SK-N-SH (cell line): ENCODE results near the gene KCNJ16. TPM values are rescaled to one million over a fixed set of nuclear protein-coding genes. Genes with fewer than 3 reads are reported as not detected.

Source experiments
- CTCF ChIA-PET: fragments of 300-600, 350-600 bp; formaldehyde crosslinking; extraction: SDS; loops from one replicate; lab custom pipeline; 2021; lab: Yijun Ruan, JAX
- POLR2A ChIA-PET: fragments of 350-600 bp; sonication (Branson Sonifier 250); formaldehyde crosslinking; extraction: SDS; loops from one replicate; lab custom pipeline; 2020; ENCODE audit warnings: antibody characterized with exemption, inconsistent platforms; lab: Yijun Ruan, JAX
- DNase-seq: peaks from one replicate; pipeline ENCODE4 v3.0.0; 2012
- H2AFZ ChIP-seq: fragments of 200-600 bp; sonication (generic); 2 replicates; pipeline ENCODE4 v1.8.1; 2016; ENCODE audit warnings: antibody characterized with exemption, mild to moderate bottlenecking, low read depth
- H3F3A ChIP-seq: fragments of 200-600 bp; sonication (generic); replicated peaks from 2 replicates; pipeline ENCODE3; 2016; ENCODE audit warnings: antibody characterized with exemption, mild to moderate bottlenecking; ENCODE audit not compliant: insufficient read depth
- H3K27ac ChIP-seq, 2 experiments: fragments of 200-500 bp in 1 of 2; fragments of 200-600 bp in 1 of 2; sonication (Bioruptor generic) in 1 of 2; sonication (generic), shearing (Covaris generic) in 1 of 2; 2 replicates each; pipeline versions ENCODE4 v1.5.1 to v1.6.1; 2014 to 2016; ENCODE audit warnings: low read depth in 2 of 2, inconsistent platforms in 1 of 2, low read length in 1 of 2, mild to moderate bottlenecking in 1 of 2, mixed read lengths in 1 of 2
- H3K27me3 ChIP-seq: fragments of 200-600 bp; sonication (generic), shearing (Covaris generic); 2 replicates; pipeline ENCODE4 v1.6.1; 2016; ENCODE audit warnings: mixed run types; ENCODE audit not compliant: insufficient read depth
- H3K36me3 ChIP-seq, 2 experiments: fragments of 200-500 bp in 1 of 2; fragments of 200-600 bp in 1 of 2; sonication (Bioruptor generic) in 1 of 2; sonication (generic) in 1 of 2; replicated peaks in 1 of 2; 2 replicates each; pipeline versions ENCODE3 to v1.5.1; 2014 to 2016; ENCODE audit warnings: low read length in 1 of 2, mild to moderate bottlenecking in 1 of 2; ENCODE audit not compliant: insufficient read depth in 2 of 2, control insufficient read depth in 1 of 2
- H3K4me1 ChIP-seq, 2 experiments: fragments of 200-500 bp in 1 of 2; fragments of 200-600 bp in 1 of 2; sonication (Bioruptor generic) in 1 of 2; sonication (generic), shearing (Covaris generic) in 1 of 2; 2 replicates each; pipeline versions ENCODE4 v1.5.1 to v1.6.1; 2014 to 2016; ENCODE audit warnings: low read depth in 1 of 2, low read length in 1 of 2, mixed run types in 1 of 2; ENCODE audit not compliant: insufficient read depth in 2 of 2, control insufficient read depth in 1 of 2
- H3K4me2 ChIP-seq: fragments of 200-600 bp; sonication (generic), shearing (Covaris generic); 2 replicates; pipeline ENCODE4 v1.6.1; 2017; ENCODE audit warnings: mixed run types
- H3K4me3 ChIP-seq, 2 experiments: fragments of 200-500 bp in 1 of 2; fragments of 200-600 bp in 1 of 2; sonication (Bioruptor generic) in 1 of 2; sonication (generic), shearing (Covaris generic) in 1 of 2; 2 replicates each; pipeline versions ENCODE4 v1.5.1 to v1.8.1; 2014 to 2016; ENCODE audit warnings: low read depth in 2 of 2, inconsistent platforms in 1 of 2, low read length in 1 of 2, mild to moderate bottlenecking in 1 of 2, mixed read lengths in 1 of 2, moderate library complexity in 1 of 2
- H3K79me2 ChIP-seq: fragments of 200-600 bp; sonication (generic); 2 replicates; pipeline ENCODE4 v1.8.1; 2017; ENCODE audit warnings: mild to moderate bottlenecking; ENCODE audit not compliant: insufficient read depth
- H3K9ac ChIP-seq: fragments of 200-600 bp; sonication (generic); 2 replicates; pipeline ENCODE4 v1.6.1; 2017; ENCODE audit warnings: mixed run types
- H3K9me2 ChIP-seq: fragments of 200-600 bp; sonication (generic); 2 replicates; pipeline ENCODE4 v1.6.1; 2017; ENCODE audit warnings: mixed run types
- H3K9me3 ChIP-seq: fragments of 200-600 bp; sonication (generic); 2 replicates; pipeline ENCODE4 v1.6.1; 2017; ENCODE audit warnings: mixed run types, mild to moderate bottlenecking, moderate library complexity
- H4K20me1 ChIP-seq: fragments of 200-600 bp; sonication (generic); 2 replicates; pipeline ENCODE4 v1.6.1; 2017; ENCODE audit warnings: mild to moderate bottlenecking, mixed run types; ENCODE audit not compliant: insufficient read depth
- FOXJ3 ChIP-seq: sonication (generic); formaldehyde crosslinking; IDR thresholded peaks from 2 replicates; pipeline ENCODE4 v1.5.1; 2020; ENCODE audit warnings: mild to moderate bottlenecking, missing genetic modification reagents
- GABPA ChIP-seq: IDR thresholded peaks from 2 replicates; pipeline ENCODE4 v1.4.0; 2012; ENCODE audit warnings: low read depth, mild to moderate bottlenecking
- PBX3 ChIP-seq: IDR thresholded peaks from 2 replicates; pipeline ENCODE4; 2012
- RAD21 ChIP-seq: IDR thresholded peaks from 2 replicates; pipeline ENCODE4 v1.6.1; 2012; ENCODE audit warnings: mild to moderate bottlenecking, low read length
- REST ChIP-seq: IDR thresholded peaks from 2 replicates; pipeline ENCODE4 v1.6.1; 2012; ENCODE audit warnings: mild to moderate bottlenecking, low read depth, low read length, moderate library complexity
- TCF12 ChIP-seq: IDR thresholded peaks from 2 replicates; pipeline ENCODE4 v1.4.0; 2012
- USF1 ChIP-seq: IDR thresholded peaks from 2 replicates; pipeline ENCODE4 v1.4.0; 2012; ENCODE audit warnings: low read depth, borderline replicate concordance
- ZBTB33 ChIP-seq: IDR thresholded peaks from 2 replicates; pipeline ENCODE4 v1.4.0; 2012; ENCODE audit warnings: low read depth, borderline replicate concordance
- WGBS: methylation state at CpG from one replicate; pipeline ENCODE4 v1.1.6; 2017; ENCODE audit warnings: low lambda C conversion rate; 5-methylcytosine and 5-hydroxymethylcytosine counted together
- polyA plus RNA-seq, 3 experiments: library from polyadenylated mRNA; depleted of rRNA; stranded (reverse); fragments of >200 nt; gene quantifications; 2 replicates each; pipeline ENCODE4 v1.2.3, GENCODE V29; 2012

KCNJ16 gene
- polyA plus RNA-seq, 1 of the 3 experiments (the other 2 are of a cell fraction), result not detected

- Histone ChIP-seq H3K27ac (no peak overlapping the region), H3K4me3 (no peak overlapping the region), H3K9me2 (no peaks in the 10 kb centered on the region), H4K20me1 (no peaks in the 10 kb centered on the region), H3K9ac (no peak overlapping the region), H2AFZ (no peak overlapping the region), H3K9me3 (no peaks in the 10 kb centered on the region), H3K79me2 (no peaks in the 10 kb centered on the region), H3K27me3 (no peaks in the 10 kb centered on the region), H3F3A (no peaks in the 10 kb centered on the region), H3K36me3 (no peaks in the 10 kb centered on the region), H3K4me1 (no peaks in the 10 kb centered on the region), H3K4me2 (no peak overlapping the region)
- DNase-seq, result no peak
- TF ChIP-seq REST (no peak), PBX3 (no peak), FOXJ3 (CRISPR knock-in tag) (no peak), GABPA (no peak), RAD21 (no peak), USF1 (no peak), ZBTB33 (no peak)
- WGBS, result 71% methylated on average over 1 of the region's 1 CpG
- POLR2A ChIA-PET, result no interaction called here
- CTCF ChIA-PET, result interaction anchor here (0.6 to 0.8 kb wide), 2 partner anchors 253 to 512 kb away, joined by 3 read pairs; no protein-coding TSS in a partner anchor
These were observed 44.5 kb downstream of the KCNJ16 start for GRCh38 chr17:70119545-70119944.

GRCh38 chr17:70119983-70120382, 45.0 kb downstream of the KCNJ16 start:
- CTCF ChIA-PET, result no interaction called here

More at GRCh38 chr17:70119983-70120382, 45.0 kb downstream of the KCNJ16 start:
- TF ChIP-seq FOXJ3 (CRISPR knock-in tag), result no peak
- TF ChIP-seq TCF12, result 0 out of 2 replicates have a peak, but pooled peaks have one; percentile 6
- Histone ChIP-seq H3F3A (no peaks in the 10 kb centered on the region), H3K9me3 (no peaks in the 10 kb centered on the region), H3K4me1 (no peaks in the 10 kb centered on the region), H2AFZ (no peak overlapping the region), H3K27ac (no peak overlapping the region), H3K79me2 (no peaks in the 10 kb centered on the region), H3K9ac (no peak overlapping the region), H3K9me2 (no peaks in the 10 kb centered on the region), H3K4me3 (no peak overlapping the region), H3K27me3 (no peaks in the 10 kb centered on the region), H3K4me2 (no peak overlapping the region), H3K36me3 (no peaks in the 10 kb centered on the region), H4K20me1 (no peaks in the 10 kb centered on the region)
- 71% methylated on average over 2 of the region's 2 CpGs for WGBS
- DNase-seq, result no peak
- POLR2A ChIA-PET, result no interaction called here
